Measurements from ENCODE around the gene SRGAP1.

DNA sequence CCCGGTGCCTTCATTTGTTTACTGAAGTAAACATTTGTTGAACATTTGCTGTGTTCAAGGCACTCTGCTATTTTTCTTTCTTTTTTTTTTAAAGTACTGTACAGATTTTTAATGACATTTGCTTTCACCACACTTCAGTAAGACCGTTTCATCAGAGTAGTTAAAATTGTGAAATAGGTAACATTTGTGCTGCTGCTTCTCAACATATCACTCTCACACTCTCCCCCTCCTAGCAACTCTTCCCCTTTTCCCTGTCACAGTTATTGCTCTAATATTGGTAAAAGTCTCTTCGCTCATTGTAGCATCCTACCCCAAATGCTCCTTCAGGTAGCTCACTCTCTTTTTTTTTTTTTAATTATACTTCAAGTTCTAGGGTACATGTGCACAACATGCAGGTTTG, 49.6 kb downstream of the SRGAP1 start:
- TF ChIP-seq, protein P1, sequence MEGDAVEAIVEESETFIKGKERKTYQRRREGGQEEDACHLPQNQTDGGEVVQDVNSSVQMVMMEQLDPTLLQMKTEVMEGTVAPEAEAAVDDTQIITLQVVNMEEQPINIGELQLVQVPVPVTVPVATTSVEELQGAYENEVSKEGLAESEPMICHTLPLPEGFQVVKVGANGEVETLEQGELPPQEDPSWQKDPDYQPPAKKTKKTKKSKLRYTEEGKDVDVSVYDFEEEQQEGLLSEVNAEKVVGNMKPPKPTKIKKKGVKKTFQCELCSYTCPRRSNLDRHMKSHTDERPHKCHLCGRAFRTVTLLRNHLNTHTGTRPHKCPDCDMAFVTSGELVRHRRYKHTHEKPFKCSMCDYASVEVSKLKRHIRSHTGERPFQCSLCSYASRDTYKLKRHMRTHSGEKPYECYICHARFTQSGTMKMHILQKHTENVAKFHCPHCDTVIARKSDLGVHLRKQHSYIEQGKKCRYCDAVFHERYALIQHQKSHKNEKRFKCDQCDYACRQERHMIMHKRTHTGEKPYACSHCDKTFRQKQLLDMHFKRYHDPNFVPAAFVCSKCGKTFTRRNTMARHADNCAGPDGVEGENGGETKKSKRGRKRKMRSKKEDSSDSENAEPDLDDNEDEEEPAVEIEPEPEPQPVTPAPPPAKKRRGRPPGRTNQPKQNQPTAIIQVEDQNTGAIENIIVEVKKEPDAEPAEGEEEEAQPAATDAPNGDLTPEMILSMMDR (conservative IDR thresholded peaks at IDR 0.05), result no peak
- TF ChIP-seq ZFX (IDR thresholded peaks at IDR 0.05), result no peak

Measured in C4-2B (cell line).